Neural cell (in vitro differentiated cells): ENCODE measurements around the gene COL28A1. TPM values are rescaled to one million over a fixed set of nuclear protein-coding genes. Genes with fewer than 3 reads are reported as not detected.

Experiments
- H2AFZ ChIP-seq: fragments of 200-600, 300-800 bp; sonication (generic), shearing (Covaris generic); 2 replicates; pipeline ENCODE4 v1.6.0; 2014; ENCODE audit warnings: low read depth, mild to moderate bottlenecking, antibody characterized with exemption, low read length, moderate library complexity
- H3F3A ChIP-seq: fragments of 200-600 bp; shearing (Covaris generic); 2 replicates; pipeline ENCODE4 v1.6.1; 2016; ENCODE audit warnings: mild to moderate bottlenecking, moderate library complexity, mixed read lengths, antibody characterized with exemption, low read length; ENCODE audit not compliant: insufficient read depth, poor library complexity, severe bottlenecking
- H3K27ac ChIP-seq: fragments of 200-600, 300-800 bp; sonication (generic), shearing (Covaris generic); 2 replicates; pipeline ENCODE4 v1.5.1; 2014; ENCODE audit warnings: mild to moderate bottlenecking, low read length, moderate library complexity
- H3K27me3 ChIP-seq: fragments of 300-800, 200-600 bp; sonication (generic), shearing (Covaris generic); 2 replicates; pipeline ENCODE4 v1.6.0; 2014; ENCODE audit warnings: mild to moderate bottlenecking, low read depth, low read length, moderate library complexity; ENCODE audit not compliant: insufficient read depth
- H3K36me3 ChIP-seq: fragments of 300-800, 200-600 bp; sonication (generic), shearing (Covaris generic); 2 replicates; pipeline ENCODE4 v1.5.1; 2014; ENCODE audit warnings: mild to moderate bottlenecking, antibody characterized with exemption, low read length, moderate library complexity; ENCODE audit not compliant: insufficient read depth
- H3K4me2 ChIP-seq: fragments of 300-800, 200-600 bp; sonication (generic), shearing (Covaris generic); 2 replicates; pipeline ENCODE4 v1.6.0; 2014; ENCODE audit warnings: mild to moderate bottlenecking, low read length
- H3K4me3 ChIP-seq: fragments of 300-800, 200-600 bp; sonication (generic), shearing (Covaris generic); 2 replicates; pipeline ENCODE4 v1.5.1; 2014; ENCODE audit warnings: mild to moderate bottlenecking, low read length, moderate library complexity
- H3K79me2 ChIP-seq: fragments of 200-600 bp; shearing (Covaris generic); replicated peaks from 2 replicates; pipeline ENCODE4 v1.6.0; 2014; ENCODE audit warnings: mild to moderate bottlenecking, low read length, moderate library complexity; ENCODE audit not compliant: insufficient read depth
- H3K9ac ChIP-seq: fragments of 300-800, 200-600 bp; sonication (generic), shearing (Covaris generic); 2 replicates; pipeline ENCODE4 v1.6.1; 2016; ENCODE audit warnings: mild to moderate bottlenecking, low read length, mixed read lengths
- H3K9me2 ChIP-seq: fragments of 200-600 bp; shearing (Covaris generic); 2 replicates; pipeline ENCODE4 v1.6.1; 2016; ENCODE audit warnings: mild to moderate bottlenecking, low read length, mixed read lengths; ENCODE audit not compliant: insufficient read depth
- H3K9me3 ChIP-seq: fragments of 200-600, 300-800 bp; sonication (generic), shearing (Covaris generic); 2 replicates; pipeline ENCODE4 v1.6.1; 2016; ENCODE audit warnings: mild to moderate bottlenecking, mixed run types, low read length, moderate library complexity, mixed read lengths
- H4K20me1 ChIP-seq: fragments of 200-600 bp; shearing (Covaris generic); 2 replicates; pipeline ENCODE4 v1.6.1; 2016; ENCODE audit warnings: mild to moderate bottlenecking, mixed run types; ENCODE audit not compliant: insufficient read depth
- CTCF ChIP-seq: fragments of 450-650 bp; IDR thresholded peaks from 2 replicates; pipeline ENCODE4 v1.5.1; 2014; ENCODE audit warnings: antibody characterized with exemption, mild to moderate bottlenecking, moderate library complexity; ENCODE audit not compliant: poor library complexity, severe bottlenecking
- EP300 ChIP-seq: fragments of 450-650 bp; conservative IDR thresholded peaks from 2 replicates; pipeline ENCODE4 v1.6.1; 2014; ENCODE audit warnings: antibody characterized with exemption, mild to moderate bottlenecking, moderate library complexity; ENCODE audit not compliant: poor library complexity, severe bottlenecking
- EZH2 ChIP-seq: fragments of 200-600, 300-800 bp; shearing (Covaris generic), sonication (generic); IDR thresholded peaks from 2 replicates; pipeline ENCODE4 v1.6.1; 2014; ENCODE audit warnings: antibody characterized with exemption, low read length, borderline replicate concordance, mild to moderate bottlenecking; ENCODE audit not compliant: insufficient read depth, poor library complexity, severe bottlenecking
- MXI1 ChIP-seq: fragments of 450-650 bp; conservative IDR thresholded peaks from 2 replicates; pipeline ENCODE4 v1.6.1; 2014; ENCODE audit warnings: antibody characterized with exemption, mild to moderate bottlenecking; ENCODE audit not compliant: poor library complexity, severe bottlenecking
- POLR2AphosphoS5 ChIP-seq: IDR thresholded peaks from 2 replicates; pipeline ENCODE4 v1.6.1; 2012
- RAD21 ChIP-seq: fragments of 450-650 bp; conservative IDR thresholded peaks from 2 replicates; pipeline ENCODE4 v1.6.1; 2014; ENCODE audit warnings: antibody characterized with exemption, mild to moderate bottlenecking, moderate library complexity
- SMC3 ChIP-seq: fragments of 450-650 bp; conservative IDR thresholded peaks from 2 replicates; pipeline ENCODE4 v1.6.1; 2014; ENCODE audit warnings: antibody characterized with exemption, mild to moderate bottlenecking, moderate library complexity; ENCODE audit not compliant: poor library complexity
- TAF1 ChIP-seq: IDR thresholded peaks from 2 replicates; pipeline ENCODE4 v1.6.1; 2012; ENCODE audit warnings: low read depth
- polyA minus RNA-seq: library from RNA; depleted of rRNA, polyadenylated mRNA; stranded (reverse); fragments of >200 nt; gene quantifications from 2 replicates; pipeline ENCODE4 v1.2.3, GENCODE V29; 2014
- polyA plus RNA-seq: library from polyadenylated mRNA; depleted of rRNA; stranded (reverse); fragments of >200 nt; gene quantifications from 2 replicates; pipeline ENCODE4 v1.2.3, GENCODE V29; 2014
- TF ChIP-seq, protein P1 (sequence below): IDR thresholded peaks from 2 replicates; pipeline ENCODE4 v1.6.1; 2012; ENCODE audit warnings: borderline replicate concordance

Gene COL28A1
- polyA plus RNA-seq (1.0 and 1.4 TPM in 2 replicates), polyA minus RNA-seq (1.5 TPM in 2 replicates)

GRCh38 chr7:7535691-7536090, at the start of gene COL28A1:
Gene COL28A1 (minus strand): TSS chr7:7535873. CDS start chr7:7532875, 2,998 bp downstream.
- Histone ChIP-seq H3K9me2 (no peaks in the 10 kb centered on the region), H3K79me2 (no peaks in the 10 kb centered on the region), H2AFZ (no peak within 1 kb of the TSS), H3K27me3 (no peaks in the 10 kb centered on the region), H4K20me1 (no peaks in the 10 kb centered on the region), H3K36me3 (no peaks in the 10 kb centered on the region), H3K27ac (no peak within 1 kb of the TSS), H3K9me3 (no peaks in the 10 kb centered on the region), H3K9ac (no peak within 1 kb of the TSS), H3K4me3 (no peak within 1 kb of the TSS), H3F3A (no peaks in the 10 kb centered on the region), H3K4me2 (no peak within 1 kb of the TSS)
- TF ChIP-seq EZH2 (no peak), SMC3 (no peak), EP300 (no peak), POLR2AphosphoS5 (no peak), TAF1 (no peak), MXI1 (no peak), CTCF (no peak), RAD21 (no peak)
- TF ChIP-seq, protein P1, sequence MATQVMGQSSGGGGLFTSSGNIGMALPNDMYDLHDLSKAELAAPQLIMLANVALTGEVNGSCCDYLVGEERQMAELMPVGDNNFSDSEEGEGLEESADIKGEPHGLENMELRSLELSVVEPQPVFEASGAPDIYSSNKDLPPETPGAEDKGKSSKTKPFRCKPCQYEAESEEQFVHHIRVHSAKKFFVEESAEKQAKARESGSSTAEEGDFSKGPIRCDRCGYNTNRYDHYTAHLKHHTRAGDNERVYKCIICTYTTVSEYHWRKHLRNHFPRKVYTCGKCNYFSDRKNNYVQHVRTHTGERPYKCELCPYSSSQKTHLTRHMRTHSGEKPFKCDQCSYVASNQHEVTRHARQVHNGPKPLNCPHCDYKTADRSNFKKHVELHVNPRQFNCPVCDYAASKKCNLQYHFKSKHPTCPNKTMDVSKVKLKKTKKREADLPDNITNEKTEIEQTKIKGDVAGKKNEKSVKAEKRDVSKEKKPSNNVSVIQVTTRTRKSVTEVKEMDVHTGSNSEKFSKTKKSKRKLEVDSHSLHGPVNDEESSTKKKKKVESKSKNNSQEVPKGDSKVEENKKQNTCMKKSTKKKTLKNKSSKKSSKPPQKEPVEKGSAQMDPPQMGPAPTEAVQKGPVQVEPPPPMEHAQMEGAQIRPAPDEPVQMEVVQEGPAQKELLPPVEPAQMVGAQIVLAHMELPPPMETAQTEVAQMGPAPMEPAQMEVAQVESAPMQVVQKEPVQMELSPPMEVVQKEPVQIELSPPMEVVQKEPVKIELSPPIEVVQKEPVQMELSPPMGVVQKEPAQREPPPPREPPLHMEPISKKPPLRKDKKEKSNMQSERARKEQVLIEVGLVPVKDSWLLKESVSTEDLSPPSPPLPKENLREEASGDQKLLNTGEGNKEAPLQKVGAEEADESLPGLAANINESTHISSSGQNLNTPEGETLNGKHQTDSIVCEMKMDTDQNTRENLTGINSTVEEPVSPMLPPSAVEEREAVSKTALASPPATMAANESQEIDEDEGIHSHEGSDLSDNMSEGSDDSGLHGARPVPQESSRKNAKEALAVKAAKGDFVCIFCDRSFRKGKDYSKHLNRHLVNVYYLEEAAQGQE: no peak

GRCh38 chr7:7584653-7585052, 49.0 kb upstream of the COL28A1 start:
- Histone ChIP-seq H3K4me2 (no peak overlapping the region), H4K20me1 (no peaks in the 10 kb centered on the region), H3F3A (no peaks in the 10 kb centered on the region), H3K9me2 (no peaks in the 10 kb centered on the region), H3K9ac (no peak overlapping the region), H2AFZ (no peak overlapping the region), H3K36me3 (no peaks in the 10 kb centered on the region), H3K4me3 (no peak overlapping the region), H3K79me2 (no peaks in the 10 kb centered on the region), H3K9me3 (no peaks in the 10 kb centered on the region), H3K27me3 (no peaks in the 10 kb centered on the region), H3K27ac (no peak overlapping the region)
- TF ChIP-seq POLR2AphosphoS5: no peak
- TF ChIP-seq RAD21: no peak

GRCh38 chr7:7583731-7584130, 48.1 kb upstream of the COL28A1 start:
- Histone ChIP-seq H3K4me3 (no peak overlapping the region), H2AFZ (no peak overlapping the region), H3K9me3 (no peaks in the 10 kb centered on the region), H3K27ac (no peak overlapping the region), H3F3A (no peaks in the 10 kb centered on the region), H3K27me3 (no peaks in the 10 kb centered on the region), H3K4me2 (no peak overlapping the region), H4K20me1 (no peaks in the 10 kb centered on the region), H3K36me3 (no peaks in the 10 kb centered on the region), H3K9ac (no peak overlapping the region), H3K9me2 (no peaks in the 10 kb centered on the region), H3K79me2 (no peaks in the 10 kb centered on the region)
- TF ChIP-seq MXI1: no peak
- TF ChIP-seq POLR2AphosphoS5: no peak
- no peak for TF ChIP-seq TAF1
- TF ChIP-seq SMC3: no peak
